ENCODE measurements around the gene ZNF575. TPM values are rescaled to one million over a fixed set of nuclear protein-coding genes. Genes with fewer than 3 reads are reported as not detected.

ZNF575 gene
- total RNA-seq, 2 experiments from 2014 or later: 2.6 to 2.7 TPM

DNA sequence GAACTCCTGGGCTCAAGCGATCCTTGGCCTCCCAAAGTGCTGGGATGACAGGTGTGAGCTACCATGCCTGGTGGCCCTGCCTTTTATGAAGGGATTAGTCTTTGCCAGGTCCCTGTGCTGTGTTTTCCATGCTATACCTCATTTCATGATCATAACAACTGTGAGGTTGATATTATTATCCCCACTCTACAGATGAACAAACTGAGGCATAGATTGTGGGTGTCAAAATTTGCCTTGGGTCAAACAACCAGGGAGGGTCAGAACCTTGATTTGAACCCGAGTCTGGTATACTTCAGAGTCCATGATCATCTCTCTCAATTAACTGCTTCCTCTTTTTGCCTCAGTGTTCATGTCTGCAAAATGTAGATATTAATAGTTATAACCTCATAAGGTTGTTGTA, 49.5 kb downstream of the ZNF575 start:
- no peaks in the 10 kb centered on the region for H3K36me3 Mint-ChIP-seq (ENCODE audit: low read depth)
- TF ChIP-seq CTCF (IDR thresholded peaks at IDR 0.05): no peak
- H3K27ac Mint-ChIP-seq: no peak overlapping the region
- ChIA-PET CTCF (interaction anchor here (2.0 kb wide), 1 partner anchor 12 kb away, joined by 5 read pairs; no protein-coding TSS in a partner anchor), POLR2A (no interaction called here)
- Histone ChIP-seq H3K4me1 (ENCODE audit: insufficient read depth, low read length) (peaks cover 8% of the 10 kb centered on the region), H3K27me3 (ENCODE audit: control insufficient read depth in 1 of 2, insufficient read depth in 2 of 2, low read length in 2 of 2) (no peaks in the 10 kb centered on the region), H3K9me3 (ENCODE audit: control insufficient read depth in 1 of 2, insufficient read depth in 1 of 2, low read length in 2 of 2) (no peaks in the 10 kb centered on the region), H3K4me3 (ENCODE audit: low read length) (no peak overlapping the region), H3K36me3 (ENCODE audit: insufficient read depth, low read length) (no peaks in the 10 kb centered on the region), H3K27ac (ENCODE audit: low read depth in 1 of 2, low read length in 2 of 2) (no peak overlapping the region)
- no peak for DNase-seq
- intact Hi-C loops (cut with DNase I, micrococcal nuclease): no loop called here
- no peaks in the 10 kb centered on the region for H3K27me3 Mint-ChIP-seq
- H3K4me1 Mint-ChIP-seq (ENCODE audit: low read depth): peaks cover 19% of the 10 kb centered on the region
- H3K4me3 Mint-ChIP-seq: no peak overlapping the region
- no peaks in the 10 kb centered on the region for H3K9me3 Mint-ChIP-seq
- ATAC-seq (ENCODE audit: poor library complexity): no peak

DNA sequence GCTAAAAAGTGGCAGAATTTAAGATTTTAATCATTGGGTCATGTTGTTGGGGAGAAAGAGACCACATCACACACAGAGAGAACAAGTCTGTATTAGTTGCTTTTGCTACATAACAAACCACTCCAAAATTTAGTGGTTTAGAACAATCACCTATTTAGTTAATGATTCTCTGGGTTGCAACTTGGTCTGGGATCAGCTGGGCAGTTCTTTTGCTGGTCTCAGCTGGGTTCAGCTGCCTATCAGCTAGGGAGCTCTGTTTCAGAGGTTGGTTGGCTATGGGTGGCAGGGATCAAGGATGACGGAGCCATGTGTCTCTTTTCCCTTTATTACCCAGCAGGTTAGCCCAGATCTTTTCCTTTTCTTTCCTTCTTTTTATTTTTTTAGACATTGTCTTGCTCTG, 51.5 kb downstream of the ZNF575 start:
- DNase-seq: no peak
- Mint-ChIP-seq H3K9me3 (no peaks in the 10 kb centered on the region), H3K27ac (peak overlapping the region; percentile 19), H3K27me3 (no peaks in the 10 kb centered on the region), H3K36me3 (ENCODE audit: low read depth) (no peaks in the 10 kb centered on the region), H3K4me3 (no peak overlapping the region), H3K4me1 (ENCODE audit: low read depth) (peaks cover 15% of the 10 kb centered on the region)
- Histone ChIP-seq H3K27ac (ENCODE audit: low read depth in 1 of 2, low read length in 2 of 2) (no peak overlapping the region), H3K9me3 (ENCODE audit: control insufficient read depth in 1 of 2, insufficient read depth in 1 of 2, low read length in 2 of 2) (no peaks in the 10 kb centered on the region), H3K36me3 (ENCODE audit: insufficient read depth, low read length) (no peaks in the 10 kb centered on the region), H3K27me3 (ENCODE audit: control insufficient read depth in 1 of 2, insufficient read depth in 2 of 2, low read length in 2 of 2) (no peaks in the 10 kb centered on the region), H3K4me3 (ENCODE audit: low read length) (no peak overlapping the region), H3K4me1 (ENCODE audit: insufficient read depth, low read length) (peaks cover 8% of the 10 kb centered on the region)
- intact Hi-C loops (cut with DNase I, micrococcal nuclease): no loop called here
- CTCF ChIA-PET: interaction anchor here (1.1 kb wide), 2 partner anchors 10 to 31 kb away, joined by 3 to 7 read pairs; no protein-coding TSS in a partner anchor
- no peak for ATAC-seq (ENCODE audit: poor library complexity)
- no peak for TF ChIP-seq CTCF (IDR thresholded peaks at IDR 0.05)
- POLR2A ChIA-PET: interaction anchor here (1.1 kb wide), 1 partner anchor 11 kb away, joined by 3 read pairs; the partner anchor contains the start of gene IRGQ

Other genes starting within 250 kb of the ZNF575 start
- not detected for gene CD177, start 179.5 kb upstream of the ZNF575 start, total RNA-seq
- gene TEX101, start 118.3 kb upstream of the ZNF575 start, total RNA-seq: not detected
- gene LYPD3, start 67.6 kb upstream of the ZNF575 start, total RNA-seq: 10 to 100 TPM; 35.6 to 37.3 TPM
- gene PHLDB3, start 28.4 kb upstream of the ZNF575 start, total RNA-seq: 10 to 100 TPM; 75.1 to 77.4 TPM
- gene ETHE1, start 6.0 kb upstream of the ZNF575 start, total RNA-seq: 10 to 100 TPM; 20.2 to 21.7 TPM
- gene XRCC1, start 42.3 kb downstream of the ZNF575 start, total RNA-seq: 10 to 100 TPM; 25.1 to 26.2 TPM
- gene PINLYP, start 42.6 kb downstream of the ZNF575 start, total RNA-seq: not detected
- gene IRGQ, start 62.9 kb downstream of the ZNF575 start, total RNA-seq: 10 to 100 TPM; 28.9 to 29.8 TPM
- gene ZNF576, start 63.4 kb downstream of the ZNF575 start, total RNA-seq: 1 to 10 TPM; 4.1 to 4.8 TPM
- gene SRRM5, start 78.9 kb downstream of the ZNF575 start, total RNA-seq: under 1 TPM; 0.25 to 0.56 TPM
- 10 to 100 TPM; 22.3 to 24.8 TPM for gene ZNF428, start 86.4 kb downstream of the ZNF575 start, total RNA-seq
- gene CADM4, start 106.7 kb downstream of the ZNF575 start, total RNA-seq: under 1 TPM; 0.28 to 0.36 TPM
- gene PLAUR, start 137.0 kb downstream of the ZNF575 start, total RNA-seq: 10 to 100 TPM; 19.6 to 21.1 TPM
- gene IRGC, start 182.9 kb downstream of the ZNF575 start, total RNA-seq: not detected
- 10 to 100 TPM; 34.7 to 38.2 TPM for gene SMG9, start 221.8 kb downstream of the ZNF575 start, total RNA-seq
- 10 to 100 TPM in 1 of 2 experiments, 1 to 10 TPM in 1; 9.7 to 10.4 TPM for gene KCNN4, start 247.8 kb downstream of the ZNF575 start, total RNA-seq

Measured in CD4-positive, alpha-beta T cell (primary cell).